CD4-positive, alpha-beta T cell treated with Interleukin-6 at 100 ng/mL for 8 hours (primary cell): Measurements from ENCODE around the gene FUNDC2.
A peak's percentile ranks its signal among the peaks of the same experiment; 100 is the strongest.

Experiments
- DNase-seq: peaks from one replicate; pipeline ENCODE4 v3.0.0-alpha.2; 2020; ENCODE audit warnings: mixed read lengths, low spot score

The FUNDC2 gene

DNA sequence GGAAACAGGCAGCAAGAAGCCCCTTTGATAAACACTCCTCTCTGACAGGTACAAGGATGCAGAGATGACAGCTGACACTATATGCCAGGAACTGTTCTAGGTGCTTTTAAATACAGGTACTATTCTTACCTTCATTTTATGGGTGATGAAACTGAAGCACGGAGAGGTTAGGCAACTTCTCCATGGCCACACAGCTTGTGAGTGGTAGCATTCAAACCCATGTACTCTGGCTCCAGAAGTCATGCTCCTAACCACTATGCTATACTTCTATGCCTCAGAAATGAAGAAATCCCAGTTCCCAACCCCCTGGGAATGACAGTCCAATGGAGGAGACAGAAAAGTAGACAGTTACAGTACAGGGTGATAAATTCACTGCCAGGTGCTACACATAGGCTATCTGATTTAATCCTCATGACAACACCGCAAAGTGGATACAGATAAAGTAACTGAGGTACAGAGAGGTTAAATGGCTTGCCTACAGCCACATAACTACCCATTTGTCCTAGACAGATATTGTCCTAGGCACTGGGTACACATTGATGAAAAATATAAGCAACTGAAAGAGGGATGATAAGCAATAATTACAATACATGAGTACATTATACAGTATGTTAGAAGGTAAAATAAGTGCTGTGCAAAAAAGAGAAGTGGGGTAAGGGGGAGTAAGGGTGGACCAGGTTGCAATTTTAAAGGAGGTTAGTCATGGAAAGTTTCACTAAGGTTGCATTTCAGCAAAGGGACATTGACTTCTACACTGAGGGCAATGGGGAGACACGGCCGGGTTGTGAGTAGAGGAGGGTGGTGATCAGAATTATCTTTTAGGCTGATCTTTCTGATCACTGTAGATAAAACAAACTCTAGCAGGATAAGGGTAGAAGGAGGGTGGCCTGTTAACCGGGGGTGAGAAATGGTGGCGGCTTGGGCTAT is 2.5 kb upstream of the FUNDC2 start:
- DNase-seq, result no peak

DNA sequence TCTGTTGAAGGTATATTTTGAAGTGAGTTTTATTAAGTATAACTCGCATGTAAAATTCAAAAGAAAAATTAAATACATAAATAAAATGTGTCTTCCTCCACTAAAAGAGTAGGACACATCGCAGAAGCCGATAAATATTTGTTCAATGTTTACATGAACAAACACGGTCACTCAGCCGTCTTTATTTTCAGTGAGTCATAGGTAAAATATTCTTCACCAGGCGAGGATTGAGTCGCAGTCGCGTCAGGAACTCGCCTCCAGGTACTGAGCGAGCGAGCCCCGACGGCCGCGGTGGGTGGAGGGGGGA is 271 bp upstream of the FUNDC2 start:
- DNase-seq, result no peak

DNA sequence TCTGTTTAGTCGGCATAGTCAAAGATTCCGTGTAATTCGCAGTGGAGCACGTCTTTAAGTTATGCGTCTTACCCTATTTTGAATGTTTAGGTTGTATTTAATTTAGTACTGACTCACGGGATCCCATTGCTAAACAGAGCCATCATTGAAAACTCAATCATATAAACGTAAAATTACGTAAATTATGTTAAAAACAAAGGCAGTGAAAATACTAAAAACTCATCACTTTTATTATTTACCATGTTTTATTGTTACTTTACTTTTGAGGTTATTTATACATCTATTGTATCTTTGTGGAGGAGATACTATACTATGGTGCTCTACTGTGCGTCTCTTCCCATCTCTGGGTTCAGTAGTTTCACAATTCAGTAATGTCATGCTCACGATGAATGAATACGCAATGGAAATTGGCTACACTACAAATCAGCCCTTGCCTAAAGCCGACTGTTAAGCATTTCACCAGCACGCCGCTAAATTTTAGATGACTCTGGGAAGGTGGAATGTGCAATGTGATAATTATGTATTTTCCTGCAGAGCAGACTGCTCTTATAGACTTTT is 944 bp downstream of the FUNDC2 start:
- DNase-seq, result no peak

DNA sequence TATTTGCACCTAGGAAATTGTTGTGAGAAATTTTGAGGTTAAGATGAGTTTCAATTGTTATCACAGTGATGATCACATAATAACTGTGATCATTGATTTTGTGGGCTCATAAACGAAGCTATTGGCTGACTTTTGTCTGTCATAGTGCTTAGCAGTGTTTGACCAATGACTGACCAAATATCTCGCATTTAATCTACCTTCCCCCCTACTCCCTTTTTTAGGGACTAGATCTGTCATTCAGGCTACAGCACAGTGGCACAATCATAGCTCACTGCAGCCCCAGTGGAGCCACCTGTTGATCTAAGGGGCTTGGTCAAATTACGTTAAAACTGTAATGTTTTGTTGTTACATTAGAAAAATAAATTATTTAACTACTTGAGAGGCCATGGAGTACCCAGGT is 1.5 kb downstream of the FUNDC2 start:
- no peak for DNase-seq

DNA sequence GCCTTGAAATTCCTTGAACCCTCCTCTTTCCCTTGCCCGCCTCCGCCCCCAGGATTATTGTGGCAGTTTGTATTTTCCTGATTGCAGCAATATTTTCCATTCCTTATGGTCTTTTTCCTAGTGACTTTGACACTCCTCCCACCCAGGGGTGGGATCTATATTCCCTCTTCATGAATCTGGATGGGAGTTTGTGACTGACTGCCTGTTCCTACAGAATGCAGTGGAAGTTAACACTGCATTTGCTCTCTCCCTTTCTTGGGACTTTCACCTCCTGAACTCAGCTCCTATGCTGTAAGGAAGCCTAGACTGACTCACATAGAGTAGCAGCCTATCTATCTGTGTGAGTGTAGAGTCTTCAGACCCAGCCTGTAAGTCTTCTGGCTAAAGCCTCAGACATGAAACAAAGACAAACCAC is 2.2 kb downstream of the FUNDC2 start:
- no peak for DNase-seq

DNA sequence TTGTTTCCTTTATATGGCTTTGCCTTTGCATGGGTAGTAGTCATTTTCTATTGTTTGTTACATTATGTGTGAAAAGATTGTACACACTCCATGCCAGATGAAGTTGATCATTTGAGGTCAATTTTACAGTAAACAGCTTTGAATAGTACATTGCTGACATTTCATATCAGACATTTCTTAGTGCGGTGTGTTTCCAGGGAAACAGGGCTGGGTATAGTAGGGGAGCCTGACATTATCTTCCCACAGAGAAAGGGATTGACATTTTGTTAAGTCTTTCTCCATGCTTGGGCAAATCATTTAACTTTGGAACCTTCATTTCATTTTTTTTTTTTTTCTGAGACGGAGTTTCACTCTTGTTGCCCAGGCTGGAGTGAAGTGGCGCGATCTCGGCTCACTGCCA is 5.0 kb downstream of the FUNDC2 start:
- DNase-seq, result no peak

DNA sequence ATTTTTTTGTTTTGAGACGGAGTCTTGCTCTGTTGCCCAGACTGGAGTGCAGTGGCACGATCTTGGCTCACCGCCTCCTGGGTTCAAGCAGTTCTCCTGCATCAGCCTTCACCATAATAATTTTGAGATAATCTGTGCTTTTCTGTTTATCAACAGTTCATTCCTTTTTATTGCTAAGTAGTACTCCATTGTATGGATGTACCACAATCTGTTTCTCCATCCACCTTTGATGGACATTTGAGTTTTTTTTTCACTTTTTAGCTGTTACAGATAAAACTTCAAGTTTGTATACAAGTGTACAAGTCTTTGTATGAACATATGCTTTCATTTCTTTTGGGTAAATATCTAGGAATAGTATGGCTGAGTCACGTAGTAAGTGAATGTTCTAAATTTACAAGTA is 9.0 kb downstream of the FUNDC2 start:
- DNase-seq, result no peak

DNA sequence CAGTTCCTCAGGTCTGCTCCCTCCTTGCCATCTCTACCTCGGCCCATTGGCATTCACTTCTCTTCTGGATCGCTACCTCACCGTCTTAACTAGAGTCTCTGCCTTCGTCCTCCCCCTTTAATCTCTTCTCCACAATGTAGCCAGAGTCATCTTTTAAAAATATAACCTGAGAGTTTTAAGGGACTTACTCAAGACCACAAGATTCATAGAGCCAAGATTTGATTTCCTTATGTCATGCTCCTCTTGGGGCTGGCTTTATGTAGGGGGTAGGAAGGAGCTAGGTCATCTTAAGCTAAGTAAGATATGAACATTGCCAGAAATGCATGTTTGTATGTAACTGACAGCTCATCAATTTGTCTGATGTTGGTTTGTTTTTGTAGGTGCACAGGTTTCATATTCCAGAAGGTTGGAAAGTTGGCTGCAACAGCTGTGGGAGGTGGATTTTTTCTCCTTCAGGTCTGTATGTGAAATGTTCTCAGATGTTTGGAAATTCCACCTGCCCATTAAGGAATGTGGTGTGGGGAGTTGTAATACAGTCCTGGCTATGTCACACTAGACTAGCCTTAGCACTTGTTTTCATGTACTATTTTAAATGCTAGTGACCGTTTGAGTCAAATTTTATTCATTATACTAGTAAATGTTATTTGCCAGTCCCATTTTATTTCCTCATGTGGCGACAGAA is 19.6 kb downstream of the FUNDC2 start:
- DNase-seq, result no peak

DNA sequence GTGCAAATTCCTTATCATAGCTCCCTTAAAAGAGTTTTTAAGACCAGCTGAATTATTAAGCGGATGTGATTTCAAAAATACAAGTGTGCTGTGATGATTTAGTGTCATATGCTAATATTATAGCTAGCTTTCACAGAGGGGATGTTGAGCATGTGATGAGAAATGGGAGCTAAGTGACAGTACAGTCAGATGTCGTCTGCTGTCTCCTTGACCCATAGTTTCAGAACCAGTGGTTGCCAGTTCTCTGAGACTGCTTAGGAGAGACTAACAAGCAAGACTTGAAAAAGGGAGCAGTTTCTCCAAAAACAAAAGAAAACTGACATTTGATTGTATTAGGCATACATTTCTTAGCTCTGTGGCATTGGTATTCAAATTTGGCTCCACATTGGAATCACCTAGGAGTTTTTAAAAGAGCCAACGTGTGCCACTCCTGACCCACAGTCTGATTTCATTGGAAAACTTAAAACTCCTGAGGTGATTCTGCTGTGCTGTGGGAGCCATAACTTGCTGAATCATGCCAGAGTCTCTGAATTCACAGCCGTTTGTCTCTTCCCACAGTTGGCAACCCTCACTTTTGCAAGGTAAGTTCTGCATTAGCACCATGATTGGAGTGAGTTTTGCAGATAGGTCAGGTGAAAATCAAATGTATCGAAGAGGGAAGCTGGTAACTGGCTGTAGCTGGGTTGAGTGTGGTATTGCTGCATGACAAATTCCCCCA is 20.3 kb downstream of the FUNDC2 start:
- DNase-seq, result no peak

DNA sequence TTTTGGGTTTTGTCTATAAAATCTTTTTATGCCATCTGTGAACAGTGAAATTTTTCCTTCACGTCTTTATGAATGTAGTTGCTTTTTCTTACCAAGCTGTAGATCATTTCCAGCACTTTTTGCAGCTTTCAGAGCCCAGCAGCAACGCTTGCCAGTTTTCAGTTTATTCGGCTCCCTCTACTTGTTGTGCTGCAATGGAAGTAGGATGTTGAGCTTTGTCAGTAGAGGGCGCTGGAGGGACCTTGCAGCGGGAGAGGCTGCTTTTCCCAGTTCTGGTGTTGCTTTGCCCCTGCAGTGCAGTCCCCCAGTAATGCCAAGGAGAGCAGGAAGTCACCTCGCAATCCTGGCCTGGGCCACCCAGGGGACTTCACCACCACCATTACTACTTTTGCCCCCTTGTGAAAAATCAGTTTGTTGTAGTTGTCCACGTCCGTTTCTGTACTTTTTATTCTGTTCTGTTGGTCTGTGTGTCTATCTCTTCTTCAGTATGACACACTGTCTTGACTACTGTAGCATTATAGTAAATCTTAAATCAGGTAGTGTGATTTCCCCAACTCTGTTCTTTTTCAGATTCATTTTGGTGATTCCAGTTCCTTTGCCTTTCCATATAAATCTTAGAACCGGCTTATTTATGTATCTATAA is 22.5 kb downstream of the FUNDC2 start:
- peak; percentile 43 for DNase-seq

DNA sequence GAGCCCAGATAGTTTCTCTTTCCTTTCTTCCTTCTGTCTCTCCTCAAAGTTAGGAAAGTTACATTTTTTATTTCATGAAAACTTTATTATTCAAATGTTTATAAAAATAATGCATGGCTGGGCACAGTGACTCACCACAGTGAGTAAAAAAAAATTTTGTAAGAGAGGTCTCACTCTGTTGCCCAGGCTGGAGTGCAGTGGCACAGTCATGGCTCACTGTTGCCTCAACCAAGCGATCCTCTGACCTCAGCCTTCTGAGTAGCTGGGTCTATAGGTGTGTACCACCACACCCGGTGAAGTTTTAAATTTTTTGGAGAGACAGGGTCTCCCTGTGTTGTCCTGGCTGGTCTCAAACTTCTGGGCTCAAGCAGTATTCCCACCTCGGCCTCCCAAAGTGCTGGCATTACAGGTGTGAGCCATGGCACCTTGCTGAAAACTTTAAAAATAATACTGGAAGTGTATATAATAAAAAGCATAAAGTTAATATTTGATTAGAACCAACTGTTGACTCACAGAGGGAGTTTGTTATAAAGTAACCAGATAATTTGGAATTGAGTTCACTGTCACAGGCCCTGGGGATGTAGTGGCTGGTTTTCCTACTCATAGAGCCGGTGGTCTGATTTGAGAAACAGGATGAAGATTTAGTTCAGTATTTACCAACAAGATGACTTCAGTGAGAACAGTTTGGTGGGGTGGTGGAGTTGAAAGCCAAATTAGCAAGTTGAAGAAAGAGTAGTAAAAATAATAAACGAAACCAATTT is 26.3 kb downstream of the FUNDC2 start:
- DNase-seq, result no peak

DNA sequence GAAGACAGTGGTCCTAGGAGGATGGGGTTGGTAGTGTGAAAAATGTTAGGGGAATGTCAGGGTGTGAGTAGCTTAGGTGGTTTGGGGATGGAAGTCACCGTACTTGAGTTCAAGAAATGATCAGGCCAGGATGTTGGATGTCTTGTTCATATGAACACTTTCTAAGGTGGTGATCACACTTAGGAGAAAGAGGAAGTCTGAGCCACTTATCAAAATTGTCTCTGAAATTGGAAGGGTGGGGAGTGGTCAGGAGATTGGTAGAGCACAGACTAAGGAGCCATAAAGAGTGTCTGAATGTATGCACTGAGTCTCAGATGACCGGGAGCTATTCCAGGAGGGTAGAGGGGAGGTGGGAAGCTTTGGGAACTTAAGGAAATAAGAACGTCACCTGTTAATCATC is 27.0 kb downstream of the FUNDC2 start:
- no peak for DNase-seq

DNA sequence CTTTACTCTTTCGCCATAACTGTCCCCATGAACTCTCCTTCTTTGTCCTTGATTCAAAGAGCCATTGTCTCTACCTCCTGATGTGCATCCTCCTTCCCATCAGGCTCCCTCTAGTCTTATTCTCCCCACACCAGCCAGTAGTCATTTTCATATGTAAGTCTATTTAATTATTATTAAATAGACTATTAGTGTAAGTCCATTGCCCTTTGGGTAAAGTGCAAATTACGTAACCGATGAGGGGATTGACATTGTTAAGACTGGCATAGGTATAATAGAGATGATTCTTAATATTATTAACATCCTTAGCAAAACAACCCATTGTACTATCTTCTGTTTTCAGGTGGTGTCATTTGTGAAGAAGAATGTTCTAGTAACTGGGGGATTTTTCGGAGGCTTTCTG is 27.6 kb downstream of the FUNDC2 start:
- DNase-seq, result no peak

DNA sequence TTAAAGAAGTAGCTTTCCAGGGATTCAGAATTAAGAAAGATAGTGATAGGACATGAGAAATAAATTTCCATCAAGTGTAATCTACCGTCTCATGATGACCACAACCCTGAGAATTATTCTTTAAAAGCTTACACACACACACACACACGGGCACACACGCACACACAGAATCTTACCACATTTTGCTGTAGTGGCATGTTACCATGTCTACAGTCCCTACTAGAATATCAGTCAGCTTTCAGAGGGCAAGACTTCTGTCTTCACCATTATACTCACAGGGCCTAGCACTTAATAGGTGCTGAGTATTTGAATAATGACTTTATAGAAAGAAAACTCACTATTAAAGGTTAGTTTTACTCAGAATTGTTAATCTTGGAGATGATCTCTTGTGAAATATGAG is 28.9 kb downstream of the FUNDC2 start:
- DNase-seq, result no peak

DNA sequence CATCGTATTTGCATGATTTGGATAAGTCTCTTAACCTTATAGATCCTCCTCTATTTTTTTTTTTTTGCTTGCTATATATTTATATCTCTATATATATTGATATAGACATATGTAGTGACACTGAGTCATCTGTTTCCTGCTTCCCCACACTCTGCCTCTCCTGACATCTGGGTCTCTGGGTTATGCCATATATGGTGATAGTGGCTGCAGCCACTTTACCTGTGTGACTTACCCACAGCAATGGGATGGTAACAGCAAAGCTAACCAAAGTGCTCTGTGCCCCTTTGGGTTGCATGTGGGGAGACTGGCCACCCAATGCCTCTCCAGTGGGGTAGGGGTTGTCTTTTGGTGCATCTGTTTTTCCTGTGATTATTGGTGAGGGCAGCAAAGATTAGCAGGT is 29.8 kb downstream of the FUNDC2 start:
- DNase-seq, result peak; percentile 14

DNA sequence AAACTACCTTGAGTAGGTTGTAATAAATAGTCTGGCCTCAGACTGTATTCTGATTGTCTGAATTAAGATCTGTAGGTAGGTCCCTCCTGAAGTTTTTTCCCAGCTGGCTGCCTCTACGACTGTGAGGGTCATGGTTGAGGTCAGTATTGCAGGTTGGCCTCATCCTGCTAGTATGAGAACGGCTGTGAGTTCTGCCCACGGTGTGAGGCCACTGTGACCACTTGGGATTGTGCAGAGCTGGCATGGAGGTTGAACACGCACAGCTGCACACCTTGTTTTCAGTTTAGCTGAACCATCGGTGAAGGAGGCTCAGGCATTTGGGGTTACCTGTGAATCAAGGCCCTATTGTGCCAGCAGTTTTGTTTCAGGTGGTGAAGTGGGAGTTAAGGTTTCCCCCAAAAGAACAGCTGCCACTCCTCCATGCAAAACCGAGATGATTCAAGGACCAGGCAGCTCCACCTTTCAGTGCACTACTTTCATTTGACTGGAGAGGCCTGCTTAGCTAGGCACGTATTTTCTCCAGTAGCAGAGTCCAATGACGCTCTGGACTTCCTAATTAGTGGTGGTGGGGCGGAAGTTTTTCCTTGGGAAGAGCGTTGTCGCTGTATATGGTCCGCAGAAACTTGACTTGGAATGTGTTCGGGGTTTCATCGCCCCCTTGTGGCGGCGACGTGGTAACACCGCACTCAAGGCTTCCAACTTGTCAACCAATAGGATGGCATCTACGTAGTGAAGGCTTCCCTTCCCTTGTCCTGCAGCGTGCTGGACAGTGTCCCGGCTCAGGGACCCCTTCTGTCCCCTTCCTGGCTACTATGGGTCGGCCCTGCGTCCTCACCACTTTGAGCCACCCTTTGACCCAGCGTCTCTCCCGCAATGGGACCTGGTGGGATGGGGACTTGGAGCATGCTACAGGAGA is 30.5 kb downstream of the FUNDC2 start:
- peak; percentile 46 for DNase-seq

DNA sequence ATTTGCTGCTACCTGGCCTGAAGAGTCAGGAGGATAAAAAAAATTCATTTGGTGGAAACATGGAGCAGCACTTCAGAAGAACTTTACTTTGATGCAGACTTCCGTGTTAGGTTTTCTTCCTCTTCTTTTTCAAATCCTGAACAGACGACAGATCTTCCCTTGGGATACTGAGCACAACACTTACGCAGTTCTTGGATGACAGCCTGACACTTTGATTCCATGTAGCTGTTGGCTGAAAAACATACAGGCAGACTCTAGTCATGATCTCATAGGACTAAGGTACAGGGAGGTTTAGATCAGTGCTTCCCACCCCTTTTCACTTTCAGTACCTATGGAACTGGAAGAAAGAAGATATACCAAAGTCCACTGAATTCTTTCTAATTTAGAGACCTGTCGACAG is 35.1 kb downstream of the FUNDC2 start:
- DNase-seq, result no peak

DNA sequence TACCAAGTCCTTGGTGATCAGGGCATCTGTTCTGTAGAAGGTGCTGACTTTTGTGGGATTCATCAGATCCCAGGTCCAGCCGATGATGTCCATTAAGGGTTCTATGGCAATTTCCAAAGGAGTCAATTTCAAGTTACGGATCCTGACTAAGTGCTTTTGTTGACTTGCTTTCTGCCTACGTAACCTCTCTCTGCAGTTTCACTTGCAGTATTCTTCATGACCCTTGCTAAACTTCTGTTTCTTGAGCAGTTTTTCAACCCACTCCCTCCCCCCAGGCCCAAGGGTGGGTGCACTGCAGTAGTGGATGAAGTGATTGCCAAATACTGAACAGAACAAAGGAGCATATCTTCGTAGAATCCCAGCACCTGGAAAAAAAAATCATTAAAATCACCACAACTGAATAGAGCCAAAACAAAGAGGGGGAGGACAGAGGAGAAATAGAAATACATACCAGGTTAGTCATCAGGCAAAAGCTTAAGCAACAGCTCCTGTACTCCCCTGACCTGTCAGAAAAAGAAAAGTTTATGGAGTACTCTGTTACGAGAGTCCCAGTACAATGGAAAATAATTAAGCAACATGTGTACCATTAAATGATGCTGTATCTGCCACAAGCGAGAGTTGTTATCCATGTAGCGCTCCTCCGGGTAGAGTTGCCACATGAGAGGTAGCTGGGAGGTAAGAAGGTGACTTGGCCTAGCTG is 38.5 kb downstream of the FUNDC2 start:
- no peak for DNase-seq

DNA sequence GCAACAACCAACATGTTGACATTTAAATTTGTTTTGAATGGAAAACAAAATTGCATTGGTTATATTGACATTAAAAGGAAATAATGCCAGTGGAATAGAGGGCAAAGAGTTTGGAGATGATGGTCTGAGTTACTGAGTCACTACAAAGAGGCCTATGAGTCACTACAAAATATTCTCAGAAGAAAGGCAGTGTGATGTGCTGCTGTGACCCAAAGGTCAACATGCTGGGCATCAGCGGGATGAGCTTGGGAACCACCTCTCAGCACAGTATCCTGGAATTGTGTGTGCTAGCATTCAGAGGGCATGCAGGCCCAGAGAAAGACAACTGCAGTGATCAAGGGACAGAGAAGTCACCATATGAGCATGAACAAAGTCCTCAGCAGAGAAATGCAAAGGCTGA is 41.5 kb downstream of the FUNDC2 start:
- no peak for DNase-seq

DNA sequence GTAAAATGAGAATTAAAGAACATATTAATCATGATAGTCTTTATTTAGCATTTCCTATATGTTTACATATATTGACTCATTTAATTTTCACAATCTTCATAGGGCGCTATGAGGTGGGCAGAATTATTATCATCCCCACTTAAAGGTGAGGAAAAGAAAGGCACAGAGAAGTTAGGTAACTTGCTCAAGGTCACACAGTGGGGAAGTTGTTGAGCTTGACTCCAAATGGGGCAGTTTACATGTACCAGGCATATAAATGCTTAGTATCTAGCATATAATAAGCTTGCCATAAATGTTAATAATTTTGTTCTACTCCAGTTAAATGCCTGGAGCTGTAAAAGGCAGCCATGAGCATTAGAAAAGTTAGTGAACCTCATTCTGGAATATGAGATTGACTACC is 42.8 kb downstream of the FUNDC2 start:
- DNase-seq, result no peak
